Amniotic epithelial cell (primary cell): ENCODE results near the gene OSBP.

ENCODE experiments used
- DNase-seq: peaks from one replicate; pipeline ENCODE4 v3.0.0-alpha.2; 2010; ENCODE audit warnings: low read depth

Gene OSBP

DNA sequence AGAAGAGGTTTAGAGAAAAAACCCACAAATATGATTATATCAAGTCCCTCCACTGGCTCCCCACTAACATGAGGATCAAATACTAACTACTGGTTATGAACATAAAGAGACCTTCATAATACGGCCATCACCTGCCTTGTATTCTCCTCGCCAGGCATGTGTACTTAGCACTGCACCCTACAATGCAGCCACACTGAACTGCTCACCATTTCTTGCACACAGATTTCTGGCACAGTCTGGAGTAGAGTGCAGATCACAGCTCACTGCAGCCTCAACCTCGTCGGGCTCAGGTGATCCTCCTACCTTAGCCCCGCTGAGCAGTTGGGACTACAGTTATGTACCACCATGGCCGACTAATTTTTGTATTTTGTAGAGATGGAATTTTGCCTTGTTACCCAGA lies 13.1 kb downstream of the OSBP start:
- DNase-seq: no peak

DNA sequence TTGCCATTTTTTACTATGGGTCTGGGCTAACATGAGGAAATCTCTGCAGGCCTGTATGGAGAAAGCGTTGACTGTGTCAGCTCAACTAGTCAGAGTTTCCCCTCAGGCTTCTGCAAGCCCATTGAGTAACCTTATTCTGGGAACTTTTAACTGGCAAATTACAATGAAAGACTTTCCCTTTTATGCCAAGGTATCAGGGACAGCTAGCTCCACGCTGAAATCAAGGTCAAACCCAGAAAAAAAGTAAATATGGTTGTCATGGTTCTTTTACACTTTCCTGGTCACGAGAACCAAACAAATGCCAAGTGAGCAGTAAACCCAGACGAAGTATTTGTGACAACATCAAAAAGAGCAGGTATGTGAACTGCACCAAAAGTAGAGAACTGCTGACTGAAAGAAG lies 13.8 kb downstream of the OSBP start:
- no peak for DNase-seq

- DNase-seq: no peak
Measured at GRCh38 chr11:59600636-59601035, 14.9 kb downstream of the OSBP start.

- no peak for DNase-seq
Measured at GRCh38 chr11:59600234-59600633, 15.3 kb downstream of the OSBP start.

GRCh38 chr11:59598961-59599360 lies 16.6 kb downstream of the OSBP start:
- DNase-seq: no peak

GRCh38 chr11:59584294-59584693 lies 31.3 kb downstream of the OSBP start:
- DNase-seq: no peak

- peak; percentile 73 for DNase-seq
Measured at GRCh38 chr11:59582006-59582405, 33.6 kb downstream of the OSBP start.

DNA sequence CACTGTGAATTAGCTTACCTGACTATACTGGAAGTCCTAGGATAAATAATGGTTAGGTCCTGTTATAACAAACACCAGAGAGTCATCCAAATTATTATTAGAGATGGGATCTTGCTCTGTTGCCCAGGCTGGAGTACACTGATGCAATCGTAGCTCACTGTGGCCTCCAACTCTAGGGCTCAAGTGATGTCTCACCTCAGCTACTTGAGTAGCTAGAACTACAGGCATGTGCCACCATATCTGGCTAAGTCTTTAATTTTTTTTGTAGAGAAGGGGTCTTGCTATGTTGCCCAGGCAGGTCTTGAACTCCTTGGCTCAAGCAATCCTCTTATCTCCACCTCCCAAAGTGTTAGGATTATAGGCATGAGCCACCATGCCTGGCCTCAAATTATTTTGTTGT lies 37.2 kb downstream of the OSBP start:
- no peak for DNase-seq

GRCh38 chr11:59575505-59575904 lies 40.1 kb downstream of the OSBP start:
- no peak for DNase-seq

DNA sequence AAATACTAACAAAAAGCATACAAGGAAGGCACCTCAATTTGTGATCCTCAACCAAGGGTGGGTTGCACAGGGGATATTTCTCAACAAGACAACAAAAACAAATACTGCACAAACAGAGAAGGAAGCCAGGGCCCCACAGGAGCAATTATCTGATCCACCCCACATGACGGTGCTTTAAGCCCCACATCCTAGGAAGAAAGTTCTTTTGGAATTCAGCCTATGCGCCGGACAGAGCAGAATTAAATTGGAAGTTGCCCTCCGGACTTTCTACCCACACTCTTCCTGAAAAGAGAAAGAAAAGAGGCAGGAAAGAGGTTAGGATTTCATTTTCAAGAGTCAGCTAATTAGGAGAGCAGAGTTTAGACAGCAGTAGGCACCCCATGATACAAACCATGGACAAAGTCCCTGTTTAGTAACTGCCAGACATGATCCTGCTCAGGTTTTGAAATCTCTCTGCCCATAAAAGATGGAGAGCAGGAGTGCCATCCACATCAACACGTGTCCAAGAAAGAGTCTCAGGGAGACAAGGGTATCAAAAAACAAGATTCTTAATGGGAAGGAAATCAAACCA lies 40.6 kb downstream of the OSBP start:
- DNase-seq: no peak

- no peak for DNase-seq
Measured at GRCh38 chr11:59574467-59574866, 41.1 kb downstream of the OSBP start.

- DNase-seq: peak; percentile 97
Measured at GRCh38 chr11:59573216-59573615, 42.4 kb downstream of the OSBP start.

- DNase-seq: no peak
Measured at GRCh38 chr11:59572091-59572490, 43.5 kb downstream of the OSBP start.

DNA sequence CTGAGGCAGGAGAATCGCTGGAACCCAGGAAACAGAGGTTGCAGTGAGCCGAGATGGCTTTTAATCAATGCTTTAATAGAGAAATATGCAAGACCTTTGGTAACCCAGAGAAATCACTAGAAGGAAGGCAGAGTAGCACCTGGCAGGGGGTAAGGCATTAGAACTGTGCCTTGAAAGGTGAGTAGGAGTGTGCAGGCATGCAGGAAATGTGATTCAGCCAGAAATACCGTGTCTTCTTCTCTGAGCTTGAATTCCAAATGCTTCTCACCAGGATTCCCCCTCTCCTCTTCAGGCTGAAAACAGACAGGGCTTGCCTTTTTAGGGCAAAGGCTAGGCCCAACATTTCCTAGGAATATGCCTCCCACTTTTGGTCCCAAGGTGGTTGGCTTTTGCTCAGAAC lies 53.3 kb downstream of the OSBP start:
- DNase-seq: no peak

GRCh38 chr11:59560702-59561473 lies 54.7 kb downstream of the OSBP start:
- DNase-seq: peak; percentile 80

GRCh38 chr11:59560290-59560701 lies 55.3 kb downstream of the OSBP start:
- peak; percentile 69 for DNase-seq

DNA sequence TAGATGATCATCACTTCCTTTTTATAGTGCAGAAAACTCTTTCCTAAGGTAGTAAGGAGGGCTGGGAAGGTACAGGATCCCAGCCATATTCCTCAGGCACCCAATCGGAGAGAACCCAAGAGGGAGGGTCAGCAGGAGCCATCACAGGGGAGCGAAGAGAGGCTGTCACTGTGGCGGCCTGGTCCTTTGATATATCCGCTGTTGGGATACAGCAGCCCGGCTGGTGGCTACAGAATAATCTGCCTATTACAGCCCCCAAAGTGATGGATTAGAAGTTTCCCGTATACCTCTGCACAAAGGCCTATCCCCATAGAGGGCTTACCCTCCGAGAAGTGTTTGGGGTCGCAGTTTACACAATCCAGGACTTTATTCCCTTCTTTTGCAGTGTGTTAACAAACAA lies 55.7 kb downstream of the OSBP start:
- no peak for DNase-seq

- DNase-seq: no peak
Measured at GRCh38 chr11:59558270-59558643, 57.3 kb downstream of the OSBP start.

DNA sequence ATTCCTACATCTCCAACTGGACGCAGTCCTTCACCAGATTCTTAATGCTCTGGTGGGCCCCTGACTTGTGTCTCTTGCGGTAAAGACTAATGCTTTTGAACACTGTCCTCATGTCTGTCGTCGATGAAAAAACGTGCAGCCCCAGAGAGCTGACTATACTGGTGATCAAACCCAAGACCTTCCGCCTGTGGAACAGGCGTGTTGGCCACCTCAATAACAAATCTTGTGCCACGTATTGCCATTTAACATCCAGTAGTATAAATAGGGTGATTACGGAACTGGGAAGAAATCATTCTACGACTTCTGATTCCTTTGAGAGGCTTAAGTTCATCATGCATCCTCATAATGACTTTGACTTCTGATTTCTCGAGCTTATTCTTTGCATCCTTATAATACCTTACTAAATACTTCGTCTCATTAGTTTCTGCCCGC lies 58.6 kb downstream of the OSBP start:
- no peak for DNase-seq

GRCh38 chr11:59556115-59556916 lies 59.3 kb downstream of the OSBP start:
- DNase-seq: peak; percentile 89

- no peak for DNase-seq
Measured at GRCh38 chr11:59555601-59556114, 59.9 kb downstream of the OSBP start.

GRCh38 chr11:59553323-59553722 lies 62.3 kb downstream of the OSBP start:
- DNase-seq: no peak

DNA sequence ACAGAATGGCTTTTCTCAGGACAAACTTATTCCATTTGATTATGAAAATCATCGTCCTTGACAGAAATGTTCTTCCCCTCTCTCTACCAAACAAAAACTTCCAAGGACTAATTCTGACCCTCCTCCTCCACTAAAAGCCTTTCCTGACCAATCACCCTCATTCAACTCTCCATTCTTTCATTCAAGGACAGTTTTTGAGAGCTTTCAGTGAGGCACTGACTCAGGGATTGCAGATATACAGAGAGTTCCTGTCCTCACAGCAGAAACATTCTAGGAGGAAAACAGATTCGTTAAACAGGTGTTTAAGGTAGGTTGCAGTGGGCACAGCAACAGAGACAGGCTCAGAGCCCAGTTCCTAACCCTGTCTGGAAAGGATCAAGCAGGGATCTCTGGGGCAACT lies 62.7 kb downstream of the OSBP start:
- DNase-seq: no peak
